Activated naive CD4-positive, alpha-beta T cell treated with anti-CD3 and anti-CD28 coated beads for 36 hours (primary cell): Measurements from ENCODE around the gene AFAP1. TPM values are rescaled to one million over a fixed set of nuclear protein-coding genes. Genes with fewer than 3 reads are reported as not detected.

ENCODE experiments used
- CTCF ChIA-PET: fragments of 350-600 bp; sonication (Branson Sonifier 250); formaldehyde crosslinking; loops from one replicate; lab custom pipeline; 2021; ENCODE audit warnings: antibody characterized with exemption; lab: Charles Lee
- DNase-seq: peaks from one replicate; pipeline ENCODE4 v3.0.0-alpha.2; 2020
- H3K27ac Mint-ChIP-seq: one replicate; pipeline ENCODE4 v1.8.0; 2021; ENCODE audit warnings: mild to moderate bottlenecking, mixed read lengths
- H3K27me3 Mint-ChIP-seq: one replicate; pipeline ENCODE4 v1.8.0; 2021; ENCODE audit warnings: low read depth, mixed read lengths
- H3K36me3 Mint-ChIP-seq: one replicate; pipeline ENCODE4 v1.8.0; 2021; ENCODE audit warnings: low read depth, mixed read lengths
- H3K4me1 Mint-ChIP-seq: one replicate; pipeline ENCODE4 v1.8.0; 2021; ENCODE audit warnings: low read depth, mixed read lengths
- H3K4me3 Mint-ChIP-seq: one replicate; pipeline ENCODE4 v1.8.0; 2021; ENCODE audit warnings: mild to moderate bottlenecking, moderate library complexity, mixed read lengths
- H3K9me3 Mint-ChIP-seq: one replicate; pipeline ENCODE4 v1.8.0; 2021; ENCODE audit warnings: mixed read lengths
- intact Hi-C: fragments of 100-400 bp; cut with micrococcal nuclease; formaldehyde crosslinking; loops from one replicate; pipeline ENCODE4 v1.15.1; 2023
- total RNA-seq, 2 experiments: library from RNA; stranded (reverse); gene quantifications; one replicate each; pipeline ENCODE4 v1.2.3, GENCODE V29; 2021

AFAP1 gene
- total RNA-seq, 2 experiments from 2014 or later, result 26.7 to 28.8 TPM

- Mint-ChIP-seq H3K36me3 (peaks cover 4% of the 10 kb centered on the region), H3K27me3 (no peaks in the 10 kb centered on the region), H3K4me1 (peaks cover 47% of the 10 kb centered on the region), H3K27ac (peak overlapping the region; percentile 15), H3K9me3 (no peaks in the 10 kb centered on the region), H3K4me3 (no peak overlapping the region)
- no peak for DNase-seq
- CTCF ChIA-PET, result interaction anchor here (0.6 to 2.4 kb wide), 7 partner anchors 9 to 215 kb away, joined by 3 to 12 read pairs (median 3); no protein-coding TSS in a partner anchor
- intact Hi-C loops, result no loop called here
Measured at GRCh38 chr4:7778510-7779431, 160.9 kb downstream of the AFAP1 start.

GRCh38 chr4:7777871-7778509 is 161.7 kb downstream of the AFAP1 start:
- Mint-ChIP-seq H3K9me3 (no peaks in the 10 kb centered on the region), H3K27me3 (no peaks in the 10 kb centered on the region), H3K4me1 (peaks cover 42% of the 10 kb centered on the region), H3K27ac (no peak overlapping the region), H3K36me3 (peaks cover 10% of the 10 kb centered on the region), H3K4me3 (no peak overlapping the region)
- CTCF ChIA-PET, result interaction anchor here (0.6 to 2.4 kb wide), 5 partner anchors 8 to 216 kb away, joined by 3 to 12 read pairs (median 3); no protein-coding TSS in a partner anchor
- intact Hi-C loops, result no loop called here
- DNase-seq, result no peak

DNA sequence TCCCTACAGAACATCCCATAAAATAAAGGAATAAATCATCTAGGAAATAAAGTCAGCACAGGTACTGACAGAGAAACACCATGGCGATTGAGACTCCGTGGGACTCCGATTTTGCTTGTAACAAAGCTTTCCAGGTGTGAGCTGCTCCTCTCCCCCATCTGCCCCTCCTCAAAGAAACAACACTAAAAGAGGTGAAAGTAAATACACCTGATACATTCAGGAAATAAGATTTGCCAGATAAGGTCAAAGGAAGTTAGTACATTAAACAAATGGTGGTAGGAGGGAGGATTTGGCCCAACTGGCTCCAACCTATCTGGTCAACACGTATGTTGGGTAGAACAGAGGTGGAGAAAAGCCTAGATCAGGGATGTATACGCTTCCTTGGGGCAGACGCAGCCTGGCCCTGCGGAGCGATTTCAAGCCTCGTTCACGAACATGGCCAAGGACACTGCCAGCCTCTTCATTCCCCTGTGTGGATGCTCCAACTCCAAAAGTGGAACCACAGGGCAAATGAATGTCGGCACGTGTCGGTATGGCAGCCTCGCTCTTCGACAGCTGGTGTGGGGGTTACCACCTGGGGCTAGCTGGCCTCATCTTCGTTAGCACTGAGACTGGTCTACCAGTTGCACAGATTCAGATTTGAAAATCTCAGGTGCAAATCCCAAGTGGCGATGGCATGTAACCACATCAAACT is 162.5 kb downstream of the AFAP1 start:
- Mint-ChIP-seq H3K27me3 (no peaks in the 10 kb centered on the region), H3K9me3 (no peaks in the 10 kb centered on the region), H3K27ac (no peak overlapping the region), H3K4me1 (peaks cover 38% of the 10 kb centered on the region), H3K4me3 (no peak overlapping the region), H3K36me3 (peaks cover 13% of the 10 kb centered on the region)
- DNase-seq, result no peak
- intact Hi-C loops, result no loop called here
- CTCF ChIA-PET, result interaction anchor here (0.6 kb wide), 1 partner anchor 765 kb away, joined by 5 read pairs; no protein-coding TSS in a partner anchor

GRCh38 chr4:7775396-7775795 is 164.3 kb downstream of the AFAP1 start:
- intact Hi-C loops, result no loop called here
- CTCF ChIA-PET, result interaction anchor here (1.3 to 1.5 kb wide), 2 partner anchors 14 to 211 kb away, joined by 3 to 4 read pairs; no protein-coding TSS in a partner anchor

DNA sequence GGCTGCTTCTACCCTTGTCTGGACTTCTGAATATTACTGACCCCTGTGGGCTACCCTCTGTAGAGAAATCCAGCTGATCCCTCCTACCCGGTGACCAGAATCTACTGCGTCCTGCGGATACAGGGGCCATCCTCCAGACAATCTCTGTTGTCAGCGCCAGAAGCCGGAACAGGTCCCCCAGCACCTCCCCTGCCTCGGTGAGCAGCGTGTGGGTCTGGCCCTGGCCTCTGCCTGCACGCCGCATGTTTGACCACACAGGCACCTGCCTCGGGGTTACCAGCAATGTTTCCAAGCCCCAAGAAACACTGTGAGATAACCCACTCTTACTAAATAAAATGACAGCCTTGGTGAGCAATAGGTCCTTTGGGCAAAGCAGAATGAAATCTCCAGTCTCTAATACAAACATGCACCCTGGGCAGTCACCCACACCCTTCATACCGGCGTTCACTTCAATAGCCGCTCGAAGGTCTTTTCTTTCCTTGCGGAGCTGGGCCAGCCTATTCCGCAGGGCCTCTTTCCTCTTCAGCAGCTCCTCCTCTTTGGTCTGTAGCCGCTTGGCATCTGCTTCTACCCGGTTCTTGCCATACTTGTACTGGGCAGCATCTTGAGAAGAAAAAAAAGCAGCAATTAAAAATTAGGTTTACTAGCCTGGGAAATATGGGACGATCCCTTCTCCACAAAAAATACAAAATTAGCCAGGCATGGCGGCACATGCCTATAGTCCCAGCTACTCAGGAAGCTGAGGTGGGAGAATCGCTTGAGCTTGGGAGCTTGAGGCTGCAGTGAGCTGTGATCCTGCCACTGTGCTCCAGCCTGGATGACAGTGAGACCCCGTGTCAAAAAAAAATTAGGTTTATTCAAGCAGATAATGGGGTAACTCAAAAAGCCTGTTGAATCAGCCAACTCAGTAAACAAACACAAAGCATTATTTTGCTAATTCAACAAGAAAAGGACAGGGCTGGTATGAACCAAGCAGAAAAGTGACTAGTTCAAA is 165.1 kb downstream of the AFAP1 start:
- CTCF ChIA-PET, result interaction anchor here (0.6 kb wide), 2 partner anchors 15 to 671 kb away, joined by 3 to 4 read pairs; no protein-coding TSS in a partner anchor
- Mint-ChIP-seq H3K4me1 (peaks cover 39% of the 10 kb centered on the region), H3K27me3 (no peaks in the 10 kb centered on the region), H3K9me3 (no peaks in the 10 kb centered on the region), H3K4me3 (no peak overlapping the region), H3K36me3 (peaks cover 13% of the 10 kb centered on the region), H3K27ac (no peak overlapping the region)
- no peak for DNase-seq
- intact Hi-C loops, result no loop called here

More at GRCh38 chr4:7775396-7775795, 164.3 kb downstream of the AFAP1 start:
- H3K4me1 Mint-ChIP-seq, result peaks cover 37% of the 10 kb centered on the region
- H3K4me3 Mint-ChIP-seq, result no peak overlapping the region
- no peaks in the 10 kb centered on the region for H3K27me3 Mint-ChIP-seq
- no peak for DNase-seq
- H3K9me3 Mint-ChIP-seq, result no peaks in the 10 kb centered on the region
- no peak overlapping the region for H3K27ac Mint-ChIP-seq
- peaks cover 11% of the 10 kb centered on the region for H3K36me3 Mint-ChIP-seq

DNA sequence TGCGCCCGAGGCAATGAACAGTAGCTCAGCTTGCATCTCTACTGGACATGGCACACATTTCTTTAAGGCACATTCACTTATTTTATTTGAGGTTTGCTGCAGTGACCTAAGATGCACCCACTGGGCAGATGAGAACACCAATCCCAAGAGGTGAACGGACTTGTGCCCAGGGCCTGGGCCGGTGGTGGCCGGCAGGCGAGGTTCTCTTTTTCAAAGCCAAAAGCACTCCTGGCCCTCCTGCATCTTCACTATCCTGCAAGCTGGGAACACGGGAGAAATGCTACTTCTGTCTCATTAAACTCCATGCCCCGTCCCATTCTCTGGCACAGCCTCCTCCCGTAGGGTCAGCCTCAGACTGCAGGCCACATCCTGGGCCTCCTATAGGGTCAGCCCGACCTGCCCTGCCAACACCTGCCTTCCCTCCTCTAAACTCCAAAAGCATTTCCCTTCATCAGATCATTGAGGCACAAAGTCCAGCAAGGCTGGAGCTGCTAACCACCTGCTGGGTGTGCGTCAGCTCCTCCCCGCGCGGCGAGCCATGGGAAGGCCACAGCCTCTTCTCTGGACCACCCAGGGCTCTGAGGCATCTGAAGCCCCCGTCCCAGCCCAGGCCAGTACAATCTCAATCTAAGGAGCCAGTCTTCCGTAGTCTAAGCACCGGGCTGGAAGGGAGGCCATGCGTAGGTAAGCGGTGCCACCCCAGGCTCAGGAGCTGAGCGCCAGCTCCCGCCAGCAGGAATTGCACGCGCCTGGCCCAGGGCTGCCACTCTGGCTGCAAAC is 166.1 kb downstream of the AFAP1 start:
- CTCF ChIA-PET, result no interaction called here
- no peak overlapping the region for H3K4me3 Mint-ChIP-seq
- H3K27ac Mint-ChIP-seq, result no peak overlapping the region
- DNase-seq, result no peak
- intact Hi-C loops, result no loop called here
- no peaks in the 10 kb centered on the region for H3K9me3 Mint-ChIP-seq
- H3K4me1 Mint-ChIP-seq, result peaks cover 30% of the 10 kb centered on the region
- no peaks in the 10 kb centered on the region for H3K27me3 Mint-ChIP-seq
- H3K36me3 Mint-ChIP-seq, result peaks cover 13% of the 10 kb centered on the region

- Mint-ChIP-seq H3K4me1 (peaks cover 30% of the 10 kb centered on the region), H3K36me3 (peaks cover 13% of the 10 kb centered on the region), H3K27me3 (no peaks in the 10 kb centered on the region), H3K9me3 (no peaks in the 10 kb centered on the region), H3K27ac (no peak overlapping the region), H3K4me3 (no peak overlapping the region)
- CTCF ChIA-PET, result interaction anchor here (0.7 kb wide), 1 partner anchor 12 kb away, joined by 3 read pairs; no protein-coding TSS in a partner anchor
- DNase-seq, result no peak
- intact Hi-C loops, result no loop called here
Measured at GRCh38 chr4:7772711-7773385, 166.8 kb downstream of the AFAP1 start.

DNA sequence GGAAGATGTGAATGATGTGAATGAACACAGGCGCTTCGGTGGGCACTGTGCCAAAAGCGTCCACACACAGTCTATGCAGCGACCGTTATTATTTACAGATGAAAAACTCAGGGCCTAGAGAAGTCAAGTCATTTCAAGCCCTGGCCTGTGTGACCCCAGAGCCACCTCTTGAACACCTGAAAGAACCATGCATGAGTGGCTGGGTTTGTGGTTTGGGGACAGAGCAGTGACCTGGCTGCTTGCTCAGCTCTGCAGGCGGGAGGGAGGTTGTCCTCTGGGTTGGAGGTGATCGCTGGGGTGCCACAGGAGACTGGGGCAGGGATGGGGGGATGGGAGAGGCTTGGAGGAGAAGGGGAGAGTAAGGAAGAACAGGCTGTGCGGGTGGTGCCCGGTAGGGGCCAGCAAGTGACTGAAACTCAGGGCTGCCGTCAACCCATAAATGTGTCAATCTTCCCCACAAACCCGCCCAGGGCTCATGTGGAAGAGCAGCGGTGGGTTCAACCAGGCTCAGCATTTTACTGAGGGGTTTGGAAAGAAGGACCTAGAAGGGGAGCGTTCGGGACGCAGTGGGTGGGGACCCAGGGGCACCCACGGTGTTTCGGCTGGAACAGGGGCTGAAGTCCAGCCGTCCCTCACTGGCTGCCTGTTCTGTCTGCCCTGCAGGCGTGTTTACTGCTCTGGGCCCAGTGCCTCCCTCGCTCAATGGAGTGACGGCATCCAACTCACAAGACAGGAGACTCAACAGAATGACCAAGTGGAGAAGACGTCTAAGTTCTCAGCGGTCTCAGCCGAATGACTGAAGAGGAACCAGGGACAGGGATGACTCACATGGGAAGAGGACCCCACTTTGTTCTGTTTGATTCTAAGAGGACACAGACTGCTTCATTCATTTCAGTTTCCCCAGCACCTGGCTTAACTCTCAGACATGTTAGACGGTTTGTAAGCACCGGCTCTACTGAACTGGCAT is 167.8 kb downstream of the AFAP1 start:
- no peak overlapping the region for H3K4me3 Mint-ChIP-seq
- no peaks in the 10 kb centered on the region for H3K9me3 Mint-ChIP-seq
- H3K27ac Mint-ChIP-seq, result peak overlapping the region; percentile 2
- intact Hi-C loops, result no loop called here
- H3K36me3 Mint-ChIP-seq, result peaks cover 13% of the 10 kb centered on the region
- DNase-seq, result no peak
- CTCF ChIA-PET, result interaction anchor here (0.7 to 3.7 kb wide), 7 partner anchors 7 to 215 kb away, joined by 3 to 16 read pairs (median 5); no protein-coding TSS in a partner anchor
- peaks cover 30% of the 10 kb centered on the region for H3K4me1 Mint-ChIP-seq
- H3K27me3 Mint-ChIP-seq, result no peaks in the 10 kb centered on the region

- intact Hi-C loops, result no loop called here
- Mint-ChIP-seq H3K4me3 (no peak overlapping the region), H3K4me1 (peaks cover 30% of the 10 kb centered on the region), H3K27me3 (no peaks in the 10 kb centered on the region), H3K36me3 (peaks cover 13% of the 10 kb centered on the region), H3K9me3 (no peaks in the 10 kb centered on the region), H3K27ac (peak overlapping the region; percentile 68)
- CTCF ChIA-PET, result interaction anchor here (0.9 to 3.7 kb wide), 11 partner anchors 8 to 216 kb away, joined by 3 to 16 read pairs (median 5); no protein-coding TSS in a partner anchor
- peak; percentile 63 for DNase-seq
Measured at GRCh38 chr4:7771056-7771455, 168.6 kb downstream of the AFAP1 start.
